Ascending aorta (tissue), 2 donors: Measurements from ENCODE around the gene MRPS33. TPM values are rescaled to one million over a fixed set of nuclear protein-coding genes. Genes with fewer than 3 reads are reported as not detected.

ENCODE experiments used
- DNase-seq, 2 donors: peaks; one replicate each; pipeline ENCODE4 v3.0.0-alpha.2; 2019; ENCODE audit warnings: low spot score in 2 of 2
- H3K27ac ChIP-seq, 2 donors: fragments of 200-600 bp; sonication (generic); one replicate each; pipeline ENCODE4 v1.5.1; 2016 to 2017; ENCODE audit warnings: mild to moderate bottlenecking in 1 of 2
- H3K27me3 ChIP-seq: fragments of 200-600 bp; sonication (generic); one replicate; pipeline ENCODE4 v1.5.1; 2017
- H3K36me3 ChIP-seq, 2 donors: fragments of 200-600 bp; sonication (generic); one replicate each; pipeline ENCODE4 v1.5.1; 2016
- H3K4me1 ChIP-seq, 2 donors: fragments of 200-600 bp; sonication (generic); one replicate each; pipeline ENCODE4 v1.5.1; 2016 to 2017; ENCODE audit warnings: mild to moderate bottlenecking in 1 of 2
- H3K4me3 ChIP-seq, 2 donors: fragments of 200-600 bp; sonication (generic); one replicate each; pipeline ENCODE4 v1.5.1; 2016 to 2017; ENCODE audit warnings: mild to moderate bottlenecking in 1 of 2
- H3K9me3 ChIP-seq, 2 donors: fragments of 200-600 bp; sonication (generic); one replicate each; pipeline ENCODE4 v1.5.1; 2016
- CTCF ChIP-seq, 3 experiments: fragments of 200-600 bp in 2 of 3; fragments of 450-650 bp in 1 of 3; sonication (generic) in 2 of 3; IDR thresholded peaks; one replicate each; pipeline ENCODE4 v1.5.1; 2016 to 2019; ENCODE audit warnings: antibody characterized with exemption in 3 of 3, mild to moderate bottlenecking in 1 of 3, moderate library complexity in 1 of 3
- intact Hi-C: fragments of 100-400 bp; cut with DNase I; formaldehyde crosslinking; loops from one replicate; pipeline ENCODE4 v1.15.1; 2023
- total RNA-seq: library from RNA; depleted of rRNA; stranded (reverse); fragments of >200 nt; gene quantifications from one replicate; pipeline ENCODE4 v1.1.0, GENCODE V29; 2016

MRPS33 gene
- total RNA-seq, 1 donor from 2014 or later: 8.9 TPM

- Histone ChIP-seq H3K4me1 (no peaks in the 10 kb centered on the region), H3K27me3 (no peaks in the 10 kb centered on the region), H3K9me3 (no peaks in the 10 kb centered on the region), H3K36me3 (no peaks in the 10 kb centered on the region), H3K27ac (no peak overlapping the region), H3K4me3 (no peak overlapping the region)
- intact Hi-C loops: no loop called here
- DNase-seq: no peak
- no peak for TF ChIP-seq CTCF (IDR thresholded peaks at IDR 0.05)
These were observed 24.4 kb downstream of the MRPS33 start for GRCh38 chr7:140990193-140990962.

- Histone ChIP-seq H3K9me3 (peaks cover 0 to 6% of the 10 kb centered on the region in 2 donors), H3K27ac (no peak overlapping the region), H3K36me3 (no peaks in the 10 kb centered on the region), H3K27me3 (no peaks in the 10 kb centered on the region), H3K4me3 (no peak overlapping the region), H3K4me1 (no peaks in the 10 kb centered on the region)
- DNase-seq: no peak
- no peak for TF ChIP-seq CTCF (IDR thresholded peaks at IDR 0.05)
- intact Hi-C loops: no loop called here
These were observed 25.7 kb downstream of the MRPS33 start for GRCh38 chr7:140989068-140989467.

- Histone ChIP-seq H3K27ac (no peak overlapping the region), H3K36me3 (no peaks in the 10 kb centered on the region), H3K4me3 (no peak overlapping the region), H3K27me3 (no peaks in the 10 kb centered on the region), H3K4me1 (no peaks in the 10 kb centered on the region), H3K9me3 (peaks cover 0 to 13% of the 10 kb centered on the region in 2 donors)
- DNase-seq: no peak
- TF ChIP-seq CTCF (IDR thresholded peaks at IDR 0.05): no peak
- intact Hi-C loops: no loop called here
These were observed 30.9 kb downstream of the MRPS33 start for GRCh38 chr7:140983802-140984201.

- Histone ChIP-seq H3K27me3 (no peaks in the 10 kb centered on the region), H3K4me3 (no peak overlapping the region), H3K27ac (no peak overlapping the region), H3K9me3 (peaks cover 0 to 13% of the 10 kb centered on the region in 2 donors), H3K4me1 (no peaks in the 10 kb centered on the region), H3K36me3 (no peaks in the 10 kb centered on the region)
- DNase-seq: no peak
- TF ChIP-seq CTCF (IDR thresholded peaks at IDR 0.05): no peak
- intact Hi-C loops: no loop called here
These were observed 32.2 kb downstream of the MRPS33 start for GRCh38 chr7:140982508-140982907.

- Histone ChIP-seq H3K4me3 (no peak overlapping the region), H3K27me3 (no peaks in the 10 kb centered on the region), H3K4me1 (no peaks in the 10 kb centered on the region), H3K27ac (no peak overlapping the region), H3K9me3 (peaks cover 0 to 13% of the 10 kb centered on the region in 2 donors), H3K36me3 (no peaks in the 10 kb centered on the region)
- no peak for DNase-seq
- no peak for TF ChIP-seq CTCF (IDR thresholded peaks at IDR 0.05)
- intact Hi-C loops: no loop called here
These were observed 32.8 kb downstream of the MRPS33 start for GRCh38 chr7:140981951-140982350.
